ENCODE results near the gene SF3A1. TPM values are rescaled to one million over a fixed set of nuclear protein-coding genes. Genes with fewer than 3 reads are reported as not detected.

SF3A1 gene
- total RNA-seq (100 to 1,000 TPM in 4 of 9 donors, 10 to 100 TPM in 5; 57.7 to 142 (median 99.2) TPM), polyA plus RNA-seq (10 to 100 TPM; 11.4 to 31.3 TPM)
- long read RNA-seq, donor 1, full-length matches to known transcripts, result 5 of 20 reads
- long read RNA-seq, donor 1, partial matches to known transcripts, result 5 of 20 reads
- long read RNA-seq, donor 1, other reads (novel, unspliced or antisense), result 10 of 20 reads
- long read RNA-seq, donor 2, full-length matches to known transcripts, result 9 of 22 reads
- long read RNA-seq, donor 2, partial matches to known transcripts, result 11 of 22 reads
- long read RNA-seq, donor 2, other reads (novel, unspliced or antisense), result 2 of 22 reads
- long read RNA-seq, donor 3, full-length matches to known transcripts, result 1 of 16 reads
- long read RNA-seq, donor 3, partial matches to known transcripts, result 12 of 16 reads
- long read RNA-seq, donor 3, other reads (novel, unspliced or antisense), result 3 of 16 reads

DNA sequence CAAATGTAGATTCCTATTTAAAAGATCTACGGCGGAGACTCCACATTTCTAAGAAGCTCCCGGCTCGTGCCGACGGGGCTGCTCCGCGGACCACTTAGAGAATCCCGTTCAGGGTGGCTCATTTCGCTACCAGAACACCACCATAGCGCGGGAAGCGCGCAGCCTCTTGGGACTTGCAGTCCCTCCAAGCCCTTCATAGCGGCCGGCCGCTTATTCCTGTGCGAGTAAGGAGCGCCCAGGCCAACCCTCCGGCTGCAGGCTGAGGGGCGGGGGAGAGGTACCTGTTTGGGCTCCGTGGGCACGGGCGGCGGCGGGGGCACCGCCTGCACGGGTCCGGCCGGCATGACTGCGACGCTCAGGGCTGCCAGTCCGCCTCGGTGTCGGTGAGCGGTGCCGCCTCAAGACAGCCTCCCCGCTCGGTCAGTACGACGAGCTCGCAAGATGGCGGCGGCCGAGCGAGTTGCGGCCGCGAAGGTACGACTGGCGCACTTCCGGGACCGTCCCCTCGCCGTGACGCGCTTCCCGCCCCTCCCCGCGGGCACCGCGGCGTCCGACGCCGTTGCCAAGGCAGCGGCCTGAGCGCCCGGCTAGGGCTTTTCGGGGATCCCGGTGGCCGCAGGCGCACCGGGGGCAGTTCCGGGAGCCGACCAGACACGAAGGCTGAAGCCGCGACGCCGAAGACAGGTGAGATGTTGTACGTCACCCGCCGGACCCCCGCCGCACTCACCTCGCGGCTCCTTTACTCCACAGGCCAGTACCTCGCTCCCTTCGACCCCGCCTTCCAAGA lies at the start of gene SF3A1, which contains the start of gene CCDC157:
Gene SF3A1, minus strand, starts transcription at position 446 of the 787 bp plus-strand sequence. Its CDS starts 102 bp downstream, at position 344.
Gene CCDC157, plus strand, starts transcription at position 559 of the 787 bp plus-strand sequence. CDS start 8,994 bp downstream, outside the sequence.
- DNase-seq (peak; percentile 89 to 93 (median 92)), ATAC-seq (peak; percentile 93 to 99 (median 98))
- H3K9me3 ChIP-seq, result no peaks in the 10 kb centered on the region
- TF ChIP-seq POLR2A (IDR thresholded peaks at IDR 0.05) (peak in 1 of 2 donors; percentile 90), CTCF (IDR thresholded peaks at IDR 0.05) (peak in 3 of 12 donors; percentile 6 to 23 (median 6))
- H3K4me1 ChIP-seq, result peaks cover 6 to 39% (median 25%) of the 10 kb centered on the region in 12 donors
- WGBS, 4 donors, result 0% methylated on average over 32 to 91 of the region's 91 CpGs
- H3K27ac ChIP-seq, result peak within 1 kb of the TSS; percentile 92 to 99 (median 97)
- H3K27me3 ChIP-seq, result no peaks in the 10 kb centered on the region
- intact Hi-C loops (cut with DNase I), result loop anchor here in 6 of 10 donors (1.0 to 2.0 kb wide), 4 partner anchors 30 to 68 kb away; partner anchors contain the start of genes CASTOR1 (in 6 of the 6), RNF215 (in 1 of the 6) and TBC1D10A (in 1 of the 6)
- peaks cover 0 to 20% (median 15%) of the 10 kb centered on the region in 9 donors for H3K36me3 ChIP-seq
- H3K4me3 ChIP-seq, result peak within 1 kb of the TSS; percentile 57 to 100 (median 83)

GRCh38 chr22:30406400-30406799 lies 49.7 kb upstream of the SF3A1 start:
- H3K4me3 ChIP-seq, result no peak overlapping the region
- ATAC-seq (no peak), DNase-seq (no peak)
- no peaks in the 10 kb centered on the region for H3K4me1 ChIP-seq
- intact Hi-C loops (cut with DNase I), result loop anchor here in 1 of 10 donors (10.0 kb wide), 1 partner anchor 428 kb away; no protein-coding TSS in a partner anchor
- 73 to 88% (median 80%) methylated on average over 6 of the region's 6 CpGs for WGBS, 4 donors
- H3K36me3 ChIP-seq, result peaks cover 0 to 33% (median 6%) of the 10 kb centered on the region in 9 donors
- H3K27me3 ChIP-seq, result no peaks in the 10 kb centered on the region
- H3K27ac ChIP-seq, result no peak overlapping the region
- H3K9me3 ChIP-seq, result no peaks in the 10 kb centered on the region
- TF ChIP-seq CTCF (IDR thresholded peaks at IDR 0.05) (no peak), POLR2A (IDR thresholded peaks at IDR 0.05) (no peak)

GRCh38 chr22:30405731-30406130 lies 49.0 kb upstream of the SF3A1 start:
- TF ChIP-seq POLR2A (IDR thresholded peaks at IDR 0.05) (no peak), CTCF (IDR thresholded peaks at IDR 0.05) (no peak)
- 56 to 61% (median 58%) methylated on average over 4 of the region's 4 CpGs for WGBS, 4 donors
- intact Hi-C loops (cut with DNase I), result loop anchor here in 1 of 10 donors (10.0 kb wide), 1 partner anchor 429 kb away; no protein-coding TSS in a partner anchor
- no peak for ATAC-seq
- Histone ChIP-seq H3K9me3 (no peaks in the 10 kb centered on the region), H3K27me3 (no peaks in the 10 kb centered on the region), H3K4me1 (no peaks in the 10 kb centered on the region), H3K4me3 (no peak overlapping the region), H3K36me3 (peaks cover 0 to 33% (median 3%) of the 10 kb centered on the region in 9 donors), H3K27ac (no peak overlapping the region)
- DNase-seq, result no peak

Data from heart left ventricle (tissue), 16 donors.